GM19035 (cell line): ENCODE measurements around the gene NKX2-8.

Experiments
- ATAC-seq: cut with Tn5 transposase; IDR thresholded peaks from one replicate; pipeline ENCODE4 v1.9.1; 2021; ENCODE audit not compliant: unreplicated experiment

Gene NKX2-8

DNA sequence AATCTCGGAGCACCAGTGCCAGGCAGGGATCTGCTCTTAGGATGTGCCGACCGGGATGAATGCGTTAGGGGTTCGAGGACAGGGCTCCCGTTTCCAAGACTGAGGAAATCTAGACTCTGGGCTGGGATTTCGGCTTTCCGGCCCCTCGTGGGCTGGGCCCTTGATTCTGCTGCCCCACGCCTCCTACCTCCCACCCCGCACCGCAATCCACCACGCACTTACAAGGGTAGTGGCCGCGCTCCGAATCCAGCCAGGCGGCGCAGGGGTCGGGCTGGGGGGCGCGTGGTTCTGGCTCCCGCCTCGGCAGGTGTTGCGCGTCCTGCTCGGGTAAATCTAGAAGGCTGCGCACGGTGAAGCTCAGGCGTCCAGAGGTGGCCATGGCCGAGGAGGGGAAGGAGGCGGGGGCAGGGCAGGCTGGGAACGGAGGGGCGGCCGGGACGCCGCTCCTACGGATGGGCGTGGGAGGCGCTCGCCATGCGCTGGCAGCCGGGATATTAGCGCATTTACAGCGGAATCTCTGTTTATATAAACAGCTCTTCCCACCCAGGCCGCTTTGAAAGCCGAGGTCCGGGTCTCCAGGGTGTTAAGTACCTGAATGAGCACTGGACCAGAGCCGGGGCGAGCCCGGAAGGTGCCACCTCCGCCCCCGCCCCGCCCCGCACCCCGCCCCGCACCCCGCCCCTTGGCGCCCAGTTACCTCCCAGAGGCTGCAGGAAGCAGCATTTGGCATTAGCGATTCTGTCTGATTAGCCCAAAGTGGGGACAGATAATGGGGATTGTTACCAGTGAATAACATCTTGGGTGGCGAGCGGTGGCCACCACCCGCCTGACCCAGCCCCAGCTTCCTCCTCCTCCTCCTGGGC, at the start of gene NKX2-8:
NKX2-8 (minus strand) TSS at position 604 of the 863 bp plus-strand sequence; CDS start at position 379, 225 bp downstream.
- no peak for ATAC-seq

DNA sequence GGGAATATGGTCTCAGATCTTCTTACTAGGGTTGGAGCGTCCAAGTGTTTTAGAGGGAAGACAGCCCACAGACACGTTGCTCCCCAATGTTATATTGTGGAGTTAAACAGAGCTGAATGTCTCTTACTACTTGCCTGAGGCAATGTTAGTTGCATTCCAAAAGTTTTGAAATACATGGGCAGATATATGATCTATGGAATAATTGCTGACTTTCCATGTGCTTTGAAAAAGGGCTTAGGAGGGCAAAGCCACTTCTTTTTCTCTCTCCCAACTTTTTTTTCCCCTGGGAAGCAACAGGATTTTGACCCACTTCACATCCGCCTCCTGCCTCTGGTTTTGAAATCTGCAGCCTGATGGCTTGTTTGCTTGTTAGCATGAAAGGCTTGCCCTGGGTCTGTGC, 45.6 kb upstream of the NKX2-8 start:
- ATAC-seq = no peak

DNA sequence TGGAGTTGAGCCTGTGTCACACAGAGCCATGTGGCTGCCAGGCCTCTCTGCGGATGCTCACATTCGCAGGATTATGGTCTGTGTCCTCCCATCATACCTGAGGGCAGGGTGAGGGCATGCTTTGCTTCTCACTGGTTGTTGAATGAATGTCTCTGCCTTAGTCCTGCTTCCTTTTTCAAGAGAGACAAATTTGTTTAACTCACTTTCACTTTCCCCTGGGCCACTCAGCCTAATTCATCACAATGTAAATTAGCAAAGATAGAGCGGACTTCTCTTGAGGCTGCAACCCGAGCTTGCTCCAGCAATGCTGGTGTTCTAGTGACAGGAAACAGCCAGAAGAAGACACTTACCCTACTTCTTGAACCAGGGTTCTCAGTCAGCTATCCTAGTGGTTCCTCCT, 43.7 kb upstream of the NKX2-8 start:
- ATAC-seq = peak; percentile 59

DNA sequence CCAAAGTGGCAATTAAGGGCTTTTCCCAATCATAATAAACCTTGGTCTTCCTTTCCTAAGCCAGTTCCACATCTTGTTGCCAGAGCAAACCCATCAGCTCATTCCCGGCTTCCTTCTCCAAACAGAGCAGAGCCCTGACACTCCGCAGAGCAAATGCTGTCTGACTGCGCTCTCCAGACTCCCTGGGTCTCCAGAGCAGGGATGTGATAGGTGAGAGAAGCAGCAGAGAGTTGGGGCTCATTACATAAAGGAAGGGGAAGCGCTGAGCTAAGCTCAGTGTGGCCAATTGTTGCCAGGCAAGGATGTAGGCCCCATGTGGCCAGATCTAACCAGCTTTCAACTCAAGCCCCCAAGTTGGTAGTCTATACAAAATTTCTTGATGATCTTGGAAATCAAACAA, 43.0 kb upstream of the NKX2-8 start:
- no peak for ATAC-seq

DNA sequence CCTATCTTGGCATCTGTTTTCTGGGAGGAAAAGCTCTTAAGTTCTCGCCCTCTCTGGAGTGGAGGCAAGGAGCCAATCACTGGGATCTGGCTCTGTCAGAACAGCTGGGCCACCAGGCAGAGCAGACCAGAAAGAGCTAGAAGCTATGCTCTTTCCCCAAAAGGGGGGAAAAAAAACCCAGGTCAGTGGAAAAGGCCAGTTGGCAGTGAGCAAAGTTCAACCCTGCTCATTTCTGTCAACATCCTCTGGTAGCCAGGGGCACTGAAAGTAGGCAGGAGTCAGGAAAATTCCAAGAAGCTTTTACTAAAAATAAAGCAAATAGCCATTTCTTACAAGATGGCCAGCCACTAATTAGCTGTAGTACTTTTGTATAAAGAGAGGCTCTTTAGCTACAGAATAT, 42.6 kb upstream of the NKX2-8 start:
- ATAC-seq = no peak

DNA sequence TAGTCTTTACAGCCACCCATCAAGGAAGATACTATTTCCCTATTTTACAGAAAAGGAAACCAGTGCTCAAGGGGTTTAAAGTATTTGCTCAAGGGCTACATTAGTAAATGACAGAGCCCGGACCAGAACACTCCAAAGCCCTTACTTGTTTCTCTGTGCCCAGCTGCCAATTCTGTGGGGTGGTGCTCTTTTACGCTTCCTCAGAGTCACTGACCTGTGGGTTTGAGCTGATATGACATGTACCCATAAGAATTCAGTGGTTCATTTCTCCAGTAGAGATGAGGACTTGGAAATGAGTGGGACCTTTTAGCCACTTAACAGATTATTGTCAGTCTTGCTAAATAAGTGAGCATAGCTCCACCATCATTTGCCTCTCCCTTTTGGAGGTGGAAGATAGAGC, 37.4 kb upstream of the NKX2-8 start:
- no peak for ATAC-seq

DNA sequence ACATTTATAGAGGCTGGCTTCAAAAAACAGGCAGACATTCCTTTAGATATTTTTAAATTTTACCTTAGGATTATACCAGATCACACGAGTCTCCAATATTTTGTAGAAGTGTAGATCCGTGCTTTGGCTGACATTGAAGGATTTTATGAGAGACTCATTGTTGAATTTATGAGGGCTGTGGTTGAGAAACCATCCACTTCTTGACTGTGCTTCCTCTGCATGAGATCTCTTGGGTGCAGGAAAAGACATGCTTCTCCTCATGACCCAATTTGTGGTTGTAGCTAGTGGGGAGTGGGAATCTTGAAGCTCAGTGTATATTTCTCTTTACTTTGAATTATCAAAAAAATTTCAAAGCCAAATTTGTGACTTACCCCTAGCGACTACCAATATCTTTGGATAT, 36.7 kb upstream of the NKX2-8 start:
- ATAC-seq = no peak

DNA sequence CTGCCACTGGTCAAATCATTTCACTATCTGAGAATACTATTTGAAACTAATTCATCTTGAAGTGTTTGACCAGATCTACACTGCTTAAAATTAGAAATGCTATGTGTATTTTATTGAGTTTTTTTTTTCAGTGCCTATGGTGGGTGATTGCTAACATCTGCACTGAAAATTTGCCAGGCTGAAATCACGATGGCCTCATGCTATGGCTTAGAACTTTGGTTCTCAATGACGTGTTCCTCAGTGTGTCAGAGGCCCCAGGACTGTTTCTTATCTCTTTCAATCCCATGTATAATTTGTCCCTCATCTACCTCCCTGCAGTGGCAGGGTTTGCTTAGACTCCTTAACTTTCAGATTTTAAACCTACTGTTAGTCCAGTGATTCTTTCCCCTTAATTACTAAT, 36.2 kb upstream of the NKX2-8 start:
- no peak for ATAC-seq

DNA sequence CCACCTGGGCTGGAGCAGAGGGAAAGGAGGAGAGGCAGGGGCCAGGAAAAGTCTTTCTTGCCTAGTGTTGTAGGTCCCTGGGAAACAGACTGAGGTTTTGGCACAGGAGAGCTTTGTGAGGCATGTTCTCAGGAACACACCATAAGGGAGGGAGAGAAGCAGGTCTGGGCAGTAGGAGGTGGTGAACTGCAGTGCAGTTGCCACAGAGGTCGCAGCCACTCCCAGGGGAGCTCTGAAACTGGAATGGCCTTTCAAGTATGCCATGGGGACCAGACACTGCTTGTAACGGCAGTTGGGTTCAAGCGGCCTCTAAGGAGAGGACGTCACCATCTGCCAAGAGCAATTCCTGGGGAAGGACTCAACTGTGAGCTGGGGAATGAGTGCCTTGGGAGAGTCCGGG, 35.4 kb upstream of the NKX2-8 start:
- ATAC-seq = no peak

DNA sequence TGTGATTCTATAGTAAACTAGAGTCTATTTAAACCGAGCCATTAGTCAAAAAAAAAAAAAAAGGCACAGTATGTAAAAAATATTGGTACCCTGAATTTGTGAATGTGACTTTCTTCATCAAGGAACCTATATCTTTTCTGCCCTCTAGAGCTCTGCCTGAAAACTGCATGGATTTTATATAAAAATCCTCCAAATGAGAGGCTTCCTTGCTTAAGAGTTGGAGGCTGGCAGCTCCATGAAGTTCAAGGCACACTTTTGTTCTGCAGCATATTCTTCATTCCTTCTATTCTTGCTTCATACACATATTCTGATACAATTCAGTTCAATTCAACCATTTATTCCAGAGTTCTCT, 23.1 kb upstream of the NKX2-8 start:
- ATAC-seq = no peak

DNA sequence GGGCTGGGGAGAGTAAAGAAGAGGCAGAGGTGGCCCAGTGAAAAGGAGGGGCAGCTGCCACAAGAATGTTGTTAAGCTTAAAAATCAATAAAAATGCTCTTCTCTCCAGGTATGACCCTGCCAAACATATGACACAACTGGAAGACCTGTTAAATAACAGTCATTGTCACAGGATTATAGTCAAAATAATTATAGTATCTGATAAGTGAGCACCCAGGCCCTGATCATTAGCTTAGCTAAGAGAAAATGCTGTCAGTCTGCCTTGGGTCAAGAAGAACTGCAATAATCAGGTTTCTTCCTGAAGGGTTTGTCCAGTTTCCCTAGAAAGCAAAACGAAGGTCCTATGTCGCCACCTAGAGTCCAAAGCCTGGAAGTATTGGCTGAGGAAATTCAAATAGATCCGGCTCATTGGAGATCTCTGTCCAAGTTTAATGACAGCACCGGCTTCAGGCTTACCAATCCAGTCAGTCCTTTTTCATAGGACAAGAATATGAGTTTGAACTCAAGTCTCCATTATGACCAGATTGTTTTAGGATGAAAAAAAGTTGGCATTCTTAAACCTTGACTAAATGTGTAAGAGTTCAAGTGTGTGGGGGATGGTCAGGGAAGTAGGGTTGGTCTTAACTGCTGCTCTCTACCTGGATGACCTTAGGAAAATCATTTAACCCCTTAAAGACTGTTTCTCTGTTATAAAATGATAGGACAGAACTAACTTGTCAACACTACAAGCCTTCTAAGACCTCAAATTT, 22.5 kb upstream of the NKX2-8 start:
- peak; percentile 86 for ATAC-seq

DNA sequence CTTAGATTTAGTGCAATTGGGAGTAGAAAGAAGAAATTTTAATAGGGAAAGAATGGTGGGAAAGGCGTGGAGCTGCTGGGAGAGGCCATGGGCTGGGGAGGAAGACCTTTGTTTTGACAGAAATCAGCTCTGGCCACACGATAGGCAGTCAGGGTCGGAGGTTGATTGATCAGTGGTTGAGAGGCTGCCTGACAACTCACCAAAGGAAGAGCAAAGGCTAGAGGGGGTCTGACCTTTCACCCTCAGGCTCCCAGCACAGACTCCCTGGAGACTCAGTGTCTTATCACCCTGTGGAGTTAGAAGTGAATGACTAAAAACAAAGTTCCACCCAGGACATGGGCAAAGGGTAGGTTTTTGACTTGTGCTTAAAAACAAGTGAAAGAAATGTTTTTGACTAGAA, 18.0 kb upstream of the NKX2-8 start:
- ATAC-seq = no peak

DNA sequence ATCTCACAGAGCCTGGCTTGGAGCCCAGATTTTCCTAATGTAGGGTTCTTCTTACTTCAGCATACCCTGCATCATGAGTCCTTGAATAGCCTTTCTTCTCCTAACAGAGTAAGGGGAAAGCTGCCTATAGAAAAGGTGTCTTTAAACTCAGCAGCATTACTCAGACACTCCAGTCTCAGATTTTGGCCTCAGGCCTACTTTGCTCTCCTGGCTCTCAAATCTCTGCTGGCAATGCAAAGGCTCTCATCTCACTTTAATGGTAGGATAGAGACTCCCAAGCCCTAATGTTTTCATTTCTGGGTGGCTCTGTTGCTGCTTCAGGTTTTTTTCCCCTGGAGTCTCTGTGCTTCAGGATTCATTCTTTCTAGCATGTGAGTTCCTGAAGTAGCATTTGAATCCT, 9.1 kb upstream of the NKX2-8 start:
- ATAC-seq = no peak

DNA sequence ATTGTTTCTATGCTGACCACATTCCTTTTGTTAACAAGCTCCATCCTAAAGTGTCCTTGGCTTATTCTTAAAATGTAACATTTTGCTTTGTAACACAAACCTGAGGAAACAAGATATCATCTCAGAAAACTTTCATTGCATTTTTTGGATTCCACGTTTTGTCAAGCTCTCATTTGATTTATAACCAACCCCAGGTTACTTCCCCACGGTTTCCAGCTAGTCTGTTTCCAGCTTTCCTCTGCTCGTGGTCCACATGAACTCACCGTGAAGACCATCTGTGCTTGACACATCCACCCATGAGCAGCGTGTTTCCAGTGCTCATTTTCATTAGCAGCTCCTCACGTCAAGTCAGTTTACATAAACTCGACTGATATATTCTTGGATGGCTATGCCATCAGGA, 6.4 kb upstream of the NKX2-8 start:
- ATAC-seq = no peak

DNA sequence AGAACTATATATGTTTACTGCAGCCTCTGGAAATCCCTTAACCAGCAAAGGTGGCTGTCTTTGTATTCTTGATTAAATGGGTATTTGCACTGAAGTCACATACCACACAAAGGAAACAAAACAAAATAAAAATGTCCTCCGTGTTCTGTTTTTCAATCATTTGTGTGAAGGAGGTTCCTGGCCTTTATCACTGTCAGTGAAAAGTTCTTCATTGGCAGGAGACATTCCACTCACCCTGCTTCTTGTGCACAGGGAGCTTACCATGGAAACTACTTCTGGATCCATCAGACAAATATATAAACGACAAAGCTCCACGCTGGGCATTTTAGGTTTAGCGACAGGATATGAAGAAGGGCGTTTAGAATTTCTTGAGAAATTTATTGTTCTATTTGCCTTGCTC, 5.7 kb upstream of the NKX2-8 start:
- ATAC-seq = no peak

DNA sequence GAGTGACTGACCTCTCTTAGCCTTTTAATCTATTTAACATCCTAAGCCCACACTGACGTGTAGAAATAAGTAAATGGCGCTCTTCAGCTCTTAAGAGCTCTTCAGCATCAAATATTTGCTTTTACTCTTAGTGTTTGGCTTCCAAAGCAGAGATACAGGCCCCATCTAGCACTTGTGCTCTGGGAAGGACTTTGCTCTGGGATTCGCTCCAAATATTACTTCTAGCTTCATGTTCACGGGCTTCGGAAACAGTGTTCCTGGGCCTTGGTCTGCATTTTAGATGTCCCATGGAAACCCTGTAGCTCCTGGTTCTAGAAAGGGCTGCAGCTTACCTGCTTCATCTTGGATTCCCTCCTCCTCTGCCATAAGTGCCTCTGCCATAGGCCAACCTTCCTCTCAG, 2.7 kb upstream of the NKX2-8 start:
- ATAC-seq = no peak

DNA sequence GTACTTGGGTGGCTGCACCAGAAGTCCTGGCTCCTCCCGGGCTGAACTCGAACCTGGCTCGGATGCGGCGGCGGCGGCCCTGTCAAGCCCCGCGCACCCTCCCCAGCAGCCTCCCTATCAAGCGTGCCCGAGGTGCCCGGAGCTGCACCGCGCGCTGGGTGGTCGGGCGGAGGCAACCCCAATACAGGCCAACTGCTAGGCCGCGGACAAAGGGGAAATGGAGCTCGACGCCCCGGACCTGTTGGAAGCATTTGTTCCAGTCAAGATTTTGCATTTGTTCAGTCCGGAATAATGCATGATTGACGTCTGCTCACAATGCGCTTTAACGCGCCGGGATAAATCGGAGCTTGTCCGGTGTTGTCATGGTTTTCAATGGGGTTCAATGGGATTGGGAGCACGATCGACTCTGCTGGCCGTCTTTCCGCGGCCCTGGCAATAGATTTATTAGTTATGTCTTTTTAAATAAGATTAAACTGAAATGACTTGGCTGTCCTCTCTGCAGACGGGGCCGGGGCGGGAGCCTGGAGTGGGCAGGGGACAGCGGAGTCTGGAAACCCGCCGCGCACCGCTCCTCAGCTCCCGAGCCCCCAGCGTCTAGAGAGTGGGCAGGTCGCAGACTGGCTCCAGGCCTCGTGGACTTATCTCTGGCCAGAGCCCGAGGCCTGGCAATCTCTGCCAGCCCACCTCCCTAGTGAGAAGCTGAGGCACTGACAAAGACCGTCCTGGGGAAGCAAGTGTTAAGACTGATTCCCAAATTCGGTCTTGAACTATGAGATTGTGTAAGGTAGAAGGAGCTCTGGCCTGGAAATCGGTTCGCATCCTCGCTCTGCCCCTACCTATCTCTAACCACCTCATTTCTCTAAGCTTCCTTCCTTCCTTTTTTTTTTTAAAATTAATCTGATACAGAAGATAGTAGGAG, 1.7 kb upstream of the NKX2-8 start:
- no peak for ATAC-seq

DNA sequence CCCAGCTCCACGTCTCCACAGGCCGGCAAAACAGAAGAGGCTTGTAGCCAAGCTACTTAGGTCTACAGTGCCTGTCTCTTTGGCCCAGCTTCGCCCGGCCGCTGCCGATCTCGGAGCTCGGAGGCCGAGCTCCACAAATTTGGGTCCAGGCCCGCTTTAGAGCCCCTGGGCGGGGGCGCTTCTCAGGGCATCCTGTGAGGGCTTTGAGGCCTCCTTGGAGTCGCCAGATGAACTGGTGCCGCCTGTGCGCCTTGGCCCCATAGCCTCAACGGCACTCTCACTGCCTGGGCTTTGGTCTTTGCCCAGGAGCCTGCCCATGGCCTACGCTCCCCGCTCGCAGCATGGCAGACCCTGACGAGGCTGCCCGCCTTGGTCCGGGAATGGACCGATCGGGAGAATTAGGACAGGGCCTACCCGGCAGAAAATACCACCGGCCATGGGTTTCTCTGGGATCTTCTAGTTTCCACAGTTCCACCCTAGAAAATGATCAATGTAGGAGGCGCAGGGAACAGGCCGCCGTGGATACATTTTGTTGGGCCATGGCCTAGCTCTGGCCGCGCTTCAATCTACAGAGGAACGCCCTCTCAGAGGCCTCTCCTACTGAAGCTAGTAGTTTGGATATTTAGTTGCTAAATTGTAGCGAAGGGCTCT, 953 bp upstream of the NKX2-8 start:
- no peak for ATAC-seq

DNA sequence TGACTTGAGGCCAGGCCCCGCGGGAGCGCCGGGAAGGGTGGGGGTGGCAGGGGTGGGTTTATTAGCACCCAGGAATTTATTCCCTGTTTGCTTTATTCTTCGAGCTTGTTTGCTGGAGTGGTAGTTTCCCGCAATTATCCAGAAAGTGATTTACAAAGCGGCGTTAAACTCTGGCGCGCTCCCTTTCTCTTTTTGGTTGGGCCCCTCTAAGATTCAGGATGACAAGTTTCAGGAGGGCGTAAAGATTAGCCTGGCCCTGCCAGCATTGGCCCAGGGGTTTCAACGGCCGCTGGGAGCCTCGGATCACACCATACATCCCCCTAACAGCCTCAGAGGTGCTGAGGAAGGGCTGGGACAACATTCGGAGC, 444 bp upstream of the NKX2-8 start:
- ATAC-seq = no peak

DNA sequence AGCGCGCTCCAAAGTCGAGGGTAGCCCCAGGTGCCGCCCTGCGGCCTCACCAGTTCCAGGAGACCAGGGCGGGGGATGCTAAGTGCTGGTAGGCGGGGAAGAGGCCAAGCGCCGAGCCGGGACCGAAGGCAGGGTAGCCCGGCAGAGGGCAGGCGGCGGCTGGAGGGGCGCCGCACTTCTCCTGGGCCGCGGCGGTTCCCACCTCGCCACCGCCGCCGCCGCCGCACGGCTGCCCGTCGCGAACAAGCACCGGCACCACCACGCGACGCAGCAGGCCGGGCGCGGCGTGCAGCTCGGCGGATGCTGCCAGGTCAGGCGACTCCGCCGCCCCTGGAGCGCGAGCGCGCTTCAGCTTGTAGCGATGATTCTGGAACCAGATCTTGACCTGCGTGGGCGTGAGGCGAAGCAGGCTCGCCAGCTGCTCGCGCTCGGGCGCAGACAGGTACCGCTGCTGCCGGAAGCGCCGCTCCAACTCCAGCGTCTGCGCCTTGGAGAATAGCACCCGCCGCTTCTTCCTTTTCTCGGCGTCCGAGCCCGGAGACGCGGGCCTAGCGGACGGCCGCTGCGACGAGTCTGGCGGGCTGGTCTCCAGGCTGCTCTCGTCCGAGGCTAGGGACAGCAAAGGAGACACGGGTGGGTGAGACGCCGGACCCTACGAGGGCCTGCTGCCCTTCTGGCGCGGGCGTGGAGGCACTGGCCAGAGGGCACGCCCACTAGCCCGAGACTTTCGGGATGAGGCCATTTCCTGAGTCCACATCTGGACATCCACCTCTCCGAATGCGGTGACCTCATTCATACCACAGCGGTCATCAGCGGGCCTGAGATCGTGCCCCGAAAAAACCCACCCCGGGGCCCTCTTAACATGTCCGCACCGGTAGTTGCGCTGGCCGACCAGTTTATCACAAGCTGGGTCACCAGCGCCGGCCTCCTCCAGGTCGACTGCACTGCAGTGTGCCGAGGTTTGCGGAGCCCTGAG, 1.3 kb downstream of the NKX2-8 start:
- no peak for ATAC-seq
